ENCODE data around the gene JAML.
"Not testable (repeated sequence)": the region's sequence is repeated elsewhere in the genome, so short reads cannot be mapped to it uniquely, and the experiment has no call there.

Gene JAML

GRCh38 chr11:118192817-118193216 lies 32.0 kb downstream of the JAML start:
- DNase-seq = not testable (repeated sequence)

GRCh38 chr11:118190942-118191506 lies 33.8 kb downstream of the JAML start:
- DNase-seq = not testable (repeated sequence)

- no peak for DNase-seq
Measured at GRCh38 chr11:118186346-118187107, 38.3 kb downstream of the JAML start.

- DNase-seq = no peak
Measured at GRCh38 chr11:118184784-118185579, 39.8 kb downstream of the JAML start.

- DNase-seq = not testable (repeated sequence)
Measured at GRCh38 chr11:118183691-118184090, 41.1 kb downstream of the JAML start.

GRCh38 chr11:118180300-118180703 lies 44.5 kb downstream of the JAML start:
- DNase-seq = no peak

- no peak for DNase-seq
Measured at GRCh38 chr11:118176778-118177134, 48.1 kb downstream of the JAML start.

GRCh38 chr11:118175993-118176777 lies 48.6 kb downstream of the JAML start, which contains the start of gene SCN2B:
Gene SCN2B, minus strand, starts transcription at chr11:118176639. Its CDS starts 208 bp downstream, at chr11:118176431.
- no peak for DNase-seq

GRCh38 chr11:118175031-118175992 lies 49.5 kb downstream of the JAML start:
- no peak for DNase-seq

GRCh38 chr11:118174006-118174567 lies 50.7 kb downstream of the JAML start:
- no peak for DNase-seq

- DNase-seq = no peak
Measured at GRCh38 chr11:118172356-118172755, 52.5 kb downstream of the JAML start.

GRCh38 chr11:118171269-118172062 lies 53.3 kb downstream of the JAML start:
- peak; percentile 87 for DNase-seq

GRCh38 chr11:118170882-118171268 lies 53.9 kb downstream of the JAML start:
- no peak for DNase-seq

- DNase-seq = no peak
Measured at GRCh38 chr11:118170231-118170630, 54.6 kb downstream of the JAML start.

- DNase-seq = no peak
Measured at GRCh38 chr11:118169300-118170140, 55.3 kb downstream of the JAML start.

- no peak for DNase-seq
Measured at GRCh38 chr11:118168751-118169150, 56.1 kb downstream of the JAML start.

- DNase-seq = no peak
Measured at GRCh38 chr11:118168316-118168715, 56.5 kb downstream of the JAML start.

- DNase-seq = no peak
Measured at GRCh38 chr11:118167906-118168305, 56.9 kb downstream of the JAML start.

GRCh38 chr11:118167253-118167652 lies 57.6 kb downstream of the JAML start:
- DNase-seq = no peak

- no peak for DNase-seq
Measured at GRCh38 chr11:118166641-118167040, 58.2 kb downstream of the JAML start.
